ENCODE results near the gene FUOM.
"Not testable (repeated sequence)": the region's sequence is repeated elsewhere in the genome, so short reads cannot be mapped to it uniquely, and the experiment has no call there.

FUOM gene

DNA sequence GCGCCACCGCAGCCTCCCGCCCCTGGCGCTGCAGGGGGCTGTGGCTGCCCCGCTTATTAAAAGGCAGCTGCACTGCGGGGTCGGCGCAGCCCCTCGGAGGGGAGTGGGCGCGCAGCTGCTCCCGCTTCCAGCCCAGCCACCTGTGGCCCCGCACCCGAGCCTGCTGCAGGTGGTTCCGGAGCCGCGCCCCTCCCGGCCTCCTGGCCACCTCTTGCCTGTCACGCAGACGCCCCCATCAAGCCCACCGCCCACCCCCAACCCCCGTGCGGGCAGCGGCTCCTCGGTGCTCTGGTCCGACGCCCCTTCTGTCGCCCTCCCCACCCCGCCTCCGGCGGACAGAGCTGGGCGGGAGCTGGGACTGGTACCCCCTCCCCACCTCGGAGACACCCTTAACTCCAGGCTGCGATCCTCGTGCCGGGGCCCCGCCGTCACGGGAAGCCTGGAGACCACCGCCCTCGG is 21.7 kb downstream of the FUOM start:
- in situ Hi-C loops (cut with HindIII; ENCODE audit: low sequenced_read_pairs): no loop called here

GRCh38 chr10:133335246-133336117 is 22.3 kb downstream of the FUOM start:
- in situ Hi-C loops (cut with HindIII; ENCODE audit: low sequenced_read_pairs): no loop called here

DNA sequence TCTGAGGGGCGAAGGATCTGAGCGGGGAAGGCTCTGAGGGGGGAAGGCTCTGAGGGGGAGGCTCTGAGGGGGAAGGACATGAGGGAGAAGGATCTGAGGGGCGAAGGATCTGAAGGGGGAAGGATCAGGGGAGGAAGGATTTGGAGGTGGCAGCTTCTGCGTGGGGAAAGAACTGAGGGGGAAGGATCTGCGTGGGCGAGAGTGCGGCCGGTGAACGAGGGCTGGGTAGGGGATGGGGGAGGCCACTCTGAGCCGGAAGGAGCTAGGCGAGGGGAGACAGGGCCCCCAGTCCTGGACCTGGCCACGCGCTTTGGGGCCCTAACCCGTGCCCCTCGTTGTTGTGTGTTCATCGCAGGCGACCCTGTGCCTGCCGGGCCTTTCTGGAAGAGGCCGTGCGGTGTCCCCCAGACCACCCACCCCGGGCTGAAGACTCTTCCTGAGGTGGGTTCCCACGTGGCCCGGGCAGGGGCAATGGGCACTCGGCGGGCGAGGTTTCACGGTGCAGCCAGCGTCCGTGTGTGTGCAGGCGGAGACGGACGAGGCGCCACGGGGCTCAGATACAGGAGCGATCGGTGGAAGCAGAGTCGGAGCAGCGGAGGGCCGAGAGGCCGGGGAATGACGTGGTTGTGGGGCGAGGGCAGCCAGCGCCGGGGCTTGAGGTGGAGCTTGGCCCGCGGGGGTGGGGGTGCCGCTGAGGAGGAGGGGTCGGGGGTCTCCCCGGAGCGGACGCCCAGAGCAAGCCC is 23.1 kb downstream of the FUOM start:
- in situ Hi-C loops (cut with HindIII; ENCODE audit: low sequenced_read_pairs): no loop called here

DNA sequence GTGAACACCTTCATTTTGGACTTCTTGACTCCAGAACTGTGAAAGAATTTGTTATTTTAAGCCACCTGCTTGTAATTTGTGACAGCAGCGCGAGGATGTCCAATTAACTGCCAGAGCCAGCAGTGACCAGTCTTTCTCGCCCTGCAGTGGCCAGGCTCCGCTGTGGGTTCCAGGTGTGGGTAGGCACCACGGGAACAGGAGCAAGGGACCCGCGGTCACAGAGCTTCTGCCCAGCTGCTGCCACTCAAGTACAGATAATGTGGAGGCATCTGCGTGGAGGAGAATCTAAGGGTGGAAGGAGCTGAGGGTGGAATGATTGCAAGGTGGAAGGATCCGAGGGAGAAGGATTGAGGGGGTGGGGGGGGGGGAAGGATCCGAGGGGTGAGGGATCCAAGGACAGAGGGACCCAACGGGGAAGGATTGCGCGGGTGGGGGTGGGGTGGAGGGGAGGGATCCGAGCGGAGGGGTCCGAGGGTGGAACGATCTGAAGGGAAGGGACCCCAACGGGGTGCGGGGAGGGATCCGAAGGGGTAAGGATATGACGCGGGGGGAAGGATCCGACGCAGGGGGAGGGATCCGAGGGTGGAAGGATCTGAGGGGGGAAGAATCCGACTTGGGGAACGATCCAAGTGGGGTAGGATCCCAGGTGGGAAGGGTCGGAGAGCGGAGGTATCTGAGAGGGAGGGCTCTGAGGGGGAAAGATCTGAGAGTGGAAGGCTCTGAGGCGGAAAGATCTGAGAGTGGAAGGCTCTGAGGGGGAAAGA is 24.7 kb downstream of the FUOM start:
- in situ Hi-C loops (cut with HindIII; ENCODE audit: low sequenced_read_pairs): no loop called here

GRCh38 chr10:133329491-133330202 is 28.2 kb downstream of the FUOM start:
- in situ Hi-C loops (cut with HindIII; ENCODE audit: low sequenced_read_pairs): no loop called here

DNA sequence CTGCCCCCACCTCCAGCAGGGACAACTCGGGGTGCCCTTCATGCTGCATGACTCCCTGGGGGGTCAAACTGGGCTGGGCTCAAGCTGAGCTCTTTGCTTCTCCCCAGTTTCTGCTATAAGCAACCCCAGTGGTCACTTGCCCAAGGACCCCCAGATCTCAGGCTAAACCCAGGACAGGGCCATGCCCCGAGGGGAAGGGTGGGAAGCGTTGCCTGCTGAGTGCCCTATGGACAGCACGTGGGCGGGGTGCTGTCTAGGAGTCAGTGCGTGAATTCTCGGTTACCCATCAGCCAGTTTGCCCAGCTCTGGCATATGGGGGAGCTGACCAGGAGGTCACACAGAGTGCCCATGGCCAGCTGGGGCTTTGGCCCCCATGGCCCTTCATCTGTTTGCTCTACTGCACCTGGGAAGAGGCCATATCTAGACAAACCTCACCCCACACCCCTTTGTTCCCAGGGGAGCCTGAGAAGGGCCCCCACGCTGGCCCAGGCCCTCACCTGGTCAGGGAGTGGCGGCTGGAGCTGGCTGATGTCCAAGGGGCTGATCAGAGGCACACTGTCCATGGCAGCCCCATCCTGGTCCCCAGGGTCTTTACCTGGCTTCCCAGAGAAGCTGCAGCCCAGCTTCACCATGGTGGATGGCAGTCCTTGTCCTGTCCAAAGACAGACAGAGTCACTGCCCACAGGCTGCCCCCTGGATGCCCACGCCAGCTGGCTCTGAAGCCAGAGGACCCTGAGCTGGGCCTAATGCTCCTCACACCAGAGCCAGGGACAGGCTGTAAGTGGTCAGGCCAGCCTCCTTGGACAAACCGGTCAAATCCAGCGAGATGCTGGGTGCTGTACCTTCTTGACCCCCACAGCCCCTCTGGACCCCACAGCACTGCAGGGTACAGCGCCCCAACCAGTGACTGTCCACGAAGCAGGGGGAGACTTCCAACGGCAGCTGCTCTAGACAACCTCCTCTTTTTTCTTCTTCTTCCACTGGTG is 29.2 kb downstream of the FUOM start:
- in situ Hi-C loops (cut with HindIII; ENCODE audit: low sequenced_read_pairs): no loop called here

GRCh38 chr10:133327651-133328357 is 30.0 kb downstream of the FUOM start:
- in situ Hi-C loops (cut with HindIII; ENCODE audit: low sequenced_read_pairs): no loop called here

GRCh38 chr10:133326745-133327650 is 30.8 kb downstream of the FUOM start:
- in situ Hi-C loops (cut with HindIII; ENCODE audit: low sequenced_read_pairs): no loop called here

DNA sequence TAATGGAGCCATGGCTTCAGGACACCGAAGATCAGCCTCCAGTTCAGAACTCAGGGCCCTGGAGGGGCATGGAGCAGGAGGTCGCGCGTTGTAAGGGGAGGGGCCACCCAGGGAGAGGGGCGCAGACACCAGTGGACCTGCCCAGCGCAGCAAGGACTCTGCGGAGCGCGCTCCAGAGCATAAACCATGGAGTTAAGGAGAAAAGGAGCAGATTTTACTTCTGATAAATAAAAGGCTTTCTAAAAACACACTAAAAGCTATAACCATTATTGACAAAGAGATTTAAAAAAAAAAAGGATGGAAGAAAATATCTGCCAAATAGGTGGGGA is 31.6 kb downstream of the FUOM start:
- in situ Hi-C loops (cut with HindIII; ENCODE audit: low sequenced_read_pairs): no loop called here

- in situ Hi-C loops (cut with HindIII; ENCODE audit: low sequenced_read_pairs): no loop called here
Observed at GRCh38 chr10:133325440-133326222, 32.2 kb downstream of the FUOM start.

GRCh38 chr10:133324857-133325260 is 33.0 kb downstream of the FUOM start:
- in situ Hi-C loops (cut with HindIII; ENCODE audit: low sequenced_read_pairs): no loop called here

DNA sequence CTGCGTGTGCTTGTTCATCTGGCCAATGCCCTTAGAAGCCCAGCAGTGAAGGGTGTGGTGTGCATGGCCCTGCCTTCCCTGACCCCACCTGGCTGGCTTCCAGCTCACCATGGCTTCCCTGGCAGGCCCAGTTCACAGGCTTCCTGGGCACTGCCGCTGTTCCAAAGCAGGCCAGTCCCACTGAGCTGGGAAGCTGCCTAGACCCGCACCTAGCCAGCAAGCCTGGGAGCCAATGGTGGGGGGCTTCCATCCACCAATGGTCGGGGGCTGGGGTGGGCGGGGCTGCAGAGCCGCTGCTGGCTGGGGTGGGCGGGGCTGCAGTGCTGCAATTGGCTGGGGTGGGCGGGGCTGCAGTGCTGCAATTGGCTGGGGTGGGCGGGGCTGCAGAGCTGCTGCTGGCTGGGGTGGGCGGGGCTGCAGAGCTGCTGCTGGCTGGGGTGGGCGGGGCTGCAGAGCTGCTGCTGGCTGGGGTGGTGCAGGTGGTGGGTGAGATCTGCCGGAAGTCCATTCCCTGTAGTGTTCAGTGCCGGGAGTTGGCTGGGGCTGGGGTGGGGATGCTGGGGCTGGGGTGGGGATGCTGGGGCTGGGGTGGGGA is 33.5 kb downstream of the FUOM start:
- in situ Hi-C loops (cut with HindIII; ENCODE audit: low sequenced_read_pairs): no loop called here

DNA sequence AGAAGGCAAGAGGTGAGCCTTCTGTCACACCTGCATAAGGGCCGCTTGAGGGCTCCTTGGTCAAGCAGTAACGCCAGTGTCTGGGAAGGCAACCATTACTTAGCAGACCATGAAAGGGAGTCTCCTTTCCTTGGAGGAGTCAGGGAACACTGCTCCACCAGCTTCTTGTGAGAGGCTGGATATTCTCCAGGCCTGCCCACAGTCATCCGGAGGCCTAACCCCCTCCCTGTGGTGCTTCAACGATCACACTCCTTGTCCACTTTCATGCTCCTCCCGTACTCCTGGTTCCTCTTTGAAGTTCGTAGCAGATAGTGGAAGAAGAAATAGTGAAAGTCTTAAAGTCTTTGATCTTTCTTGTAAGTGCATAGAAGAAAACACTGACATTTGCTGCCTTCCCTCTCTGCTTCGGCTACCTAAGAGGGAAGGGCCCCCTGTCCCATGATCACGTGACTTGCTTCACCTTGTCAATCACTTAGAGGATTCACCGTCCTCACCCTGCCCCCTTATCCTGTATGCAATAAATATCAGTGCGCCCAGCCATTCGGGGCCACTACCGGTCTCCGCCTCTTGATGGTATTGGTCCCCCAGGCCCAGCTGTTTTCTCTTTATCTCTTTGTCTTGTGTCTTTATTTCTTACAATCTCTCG is 35.6 kb downstream of the FUOM start:
- in situ Hi-C loops (cut with HindIII; ENCODE audit: low sequenced_read_pairs): not testable (repeated sequence)

DNA sequence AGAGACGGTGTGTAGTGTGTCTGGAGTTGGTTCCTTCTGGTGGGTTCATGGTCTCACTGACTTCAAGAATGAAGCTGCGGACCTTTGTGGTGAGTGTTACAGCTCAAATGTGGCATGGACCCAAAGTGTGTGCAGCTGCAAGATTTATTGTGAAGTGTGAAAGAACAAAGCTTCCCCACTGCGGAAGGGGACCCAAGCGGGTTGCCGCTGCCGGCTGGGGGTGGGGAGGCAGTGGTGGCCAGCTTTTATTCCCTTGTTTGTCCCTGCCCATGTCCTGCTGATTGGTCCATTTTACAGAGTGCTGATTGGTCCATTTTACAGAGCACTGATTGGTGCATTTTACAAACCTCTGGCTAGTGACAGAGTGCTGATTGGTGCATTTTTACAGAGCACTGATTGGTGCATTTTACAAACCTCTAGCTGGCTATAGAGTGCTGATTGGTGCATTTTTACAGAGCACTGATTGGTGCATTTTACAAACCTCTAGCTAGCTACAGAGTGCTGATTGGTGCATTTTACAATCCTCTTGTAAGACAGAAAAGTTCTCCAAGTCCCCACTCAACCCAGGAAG is 36.9 kb downstream of the FUOM start:
- in situ Hi-C loops (cut with HindIII; ENCODE audit: low sequenced_read_pairs): not testable (repeated sequence)

- in situ Hi-C loops (cut with HindIII; ENCODE audit: low sequenced_read_pairs): no loop called here
Observed at GRCh38 chr10:133318494-133319127, 39.2 kb downstream of the FUOM start.

- in situ Hi-C loops (cut with HindIII; ENCODE audit: low sequenced_read_pairs): no loop called here
Observed at GRCh38 chr10:133316732-133317131, 41.1 kb downstream of the FUOM start.

All from endothelial cell of hepatic sinusoid (primary cell).